ENCODE measurements around the gene POPDC2.

Gene POPDC2

DNA sequence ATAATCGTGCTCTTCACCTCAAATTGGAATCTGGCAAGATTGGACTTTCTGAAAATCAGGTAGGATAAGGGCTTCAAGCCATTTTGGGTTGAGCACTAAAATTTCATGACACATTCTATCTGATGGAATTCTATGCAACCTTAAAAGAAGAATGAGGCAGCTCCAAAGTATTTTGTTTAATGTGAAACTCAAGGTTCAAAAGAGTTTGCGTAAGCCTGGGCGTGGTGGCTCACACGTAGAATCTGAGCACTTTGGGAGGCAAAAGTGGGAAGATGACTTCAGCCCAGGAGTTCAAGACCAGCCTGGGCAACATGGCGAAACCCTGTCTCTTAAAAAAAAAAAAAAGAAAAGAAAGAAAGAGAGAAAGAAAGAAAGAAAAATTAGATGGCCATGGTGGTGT is 66.3 kb downstream of the POPDC2 start:
- 0 out of 2 replicates have a peak, but pooled peaks cover 4% of the 10 kb centered on the region for H3K9me3 ChIP-seq (ENCODE audit: control insufficient read depth, insufficient read depth, low read length)
- H3K27ac ChIP-seq (ENCODE audit: low read depth, low read length), result no peak overlapping the region
- no peak overlapping the region for H3K4me3 ChIP-seq (ENCODE audit: low read depth, low read length)
- no peak overlapping the region for H3K9ac ChIP-seq (ENCODE audit: low read depth, low read length)
- H3K4me1 ChIP-seq (ENCODE audit: control insufficient read depth, insufficient read depth, low read length), result peaks cover 9% of the 10 kb centered on the region
- H3K27me3 ChIP-seq (ENCODE audit: control insufficient read depth, insufficient read depth, low read length), result no peaks in the 10 kb centered on the region
- H3K36me3 ChIP-seq (ENCODE audit: control insufficient read depth, insufficient read depth, low read length), result no peaks in the 10 kb centered on the region

DNA sequence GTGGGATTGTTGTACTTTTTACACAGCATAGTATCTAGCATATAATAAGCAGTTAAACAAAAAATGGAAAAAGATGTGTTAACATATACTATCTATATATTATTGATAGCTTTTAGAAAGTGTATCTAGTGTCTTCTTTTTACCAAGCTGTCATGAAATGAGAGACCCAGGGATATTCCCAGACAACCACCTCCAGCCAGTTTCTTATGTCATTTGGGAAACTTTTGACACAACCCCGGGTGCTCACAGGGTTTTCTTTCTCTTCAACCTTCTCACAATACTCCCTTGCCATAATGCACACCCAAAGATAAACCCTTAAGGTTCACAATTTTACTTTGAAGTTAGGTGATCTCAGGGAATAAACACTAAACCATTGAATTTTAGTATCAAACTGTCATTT is 67.5 kb downstream of the POPDC2 start:
- Histone ChIP-seq H3K9ac (ENCODE audit: low read depth, low read length) (no peak overlapping the region), H3K27ac (ENCODE audit: low read depth, low read length) (no peak overlapping the region), H3K4me1 (ENCODE audit: control insufficient read depth, insufficient read depth, low read length) (peaks cover 11% of the 10 kb centered on the region), H3K27me3 (ENCODE audit: control insufficient read depth, insufficient read depth, low read length) (no peaks in the 10 kb centered on the region), H3K36me3 (ENCODE audit: control insufficient read depth, insufficient read depth, low read length) (no peaks in the 10 kb centered on the region), H3K4me3 (ENCODE audit: low read depth, low read length) (no peak overlapping the region), H3K9me3 (ENCODE audit: control insufficient read depth, insufficient read depth, low read length) (0 out of 2 replicates have a peak, but pooled peaks cover 4% of the 10 kb centered on the region)

Data from HUES48 (cell line).